Nephron progenitor cell (in vitro differentiated cells): ENCODE results near the gene VPS13D.

Source experiments
- DNase-seq: peaks from one replicate; pipeline ENCODE4 v3.0.0; 2021
- H3K27ac Mint-ChIP-seq: 2 replicates; pipeline ENCODE4 v1.8.0; 2021; ENCODE audit warnings: mild to moderate bottlenecking, moderate library complexity, mixed read lengths
- H3K27me3 Mint-ChIP-seq: 2 replicates; pipeline ENCODE4 v1.8.0; 2021; ENCODE audit warnings: mild to moderate bottlenecking, low read depth, mixed read lengths; ENCODE audit not compliant: poor library complexity
- H3K36me3 Mint-ChIP-seq: 2 replicates; pipeline ENCODE4 v1.8.0; 2021; ENCODE audit warnings: low read depth, mixed read lengths
- H3K4me1 Mint-ChIP-seq: 2 replicates; pipeline ENCODE4 v1.8.0; 2021; ENCODE audit warnings: mixed read lengths
- H3K4me3 Mint-ChIP-seq: 2 replicates; pipeline ENCODE4 v1.8.0; 2021; ENCODE audit warnings: mild to moderate bottlenecking, moderate library complexity, mixed read lengths
- H3K9me3 Mint-ChIP-seq: 2 replicates; pipeline ENCODE4 v1.8.0; 2021; ENCODE audit warnings: mild to moderate bottlenecking, moderate library complexity, mixed read lengths
- CTCF ChIP-seq: fragments of 200-600 bp; sonication (generic); IDR thresholded peaks from 2 replicates; pipeline ENCODE4 v1.5.0; 2021; ENCODE audit warnings: antibody characterized with exemption

VPS13D gene

GRCh38 chr1:12422488-12422887 lies 192.7 kb downstream of the VPS13D start:
- Mint-ChIP-seq H3K9me3 (no peaks in the 10 kb centered on the region), H3K4me3 (no peak overlapping the region), H3K27me3 (no peaks in the 10 kb centered on the region), H3K36me3 (peaks cover 26% of the 10 kb centered on the region), H3K4me1 (peaks cover 47% of the 10 kb centered on the region), H3K27ac (no peak overlapping the region)
- DNase-seq, result no peak
- no peak for TF ChIP-seq CTCF

- Mint-ChIP-seq H3K4me1 (peaks cover 59% of the 10 kb centered on the region), H3K4me3 (no peak overlapping the region), H3K27ac (no peak overlapping the region), H3K36me3 (peaks cover 12% of the 10 kb centered on the region), H3K9me3 (no peaks in the 10 kb centered on the region), H3K27me3 (no peaks in the 10 kb centered on the region)
- DNase-seq, result no peak
- no peak for TF ChIP-seq CTCF
These were observed 194.3 kb downstream of the VPS13D start for GRCh38 chr1:12424087-12424529.

GRCh38 chr1:12424793-12425192 lies 195.0 kb downstream of the VPS13D start:
- Mint-ChIP-seq H3K4me1 (peaks cover 65% of the 10 kb centered on the region), H3K27ac (no peak overlapping the region), H3K27me3 (no peaks in the 10 kb centered on the region), H3K36me3 (peaks cover 5% of the 10 kb centered on the region), H3K4me3 (no peak overlapping the region), H3K9me3 (no peaks in the 10 kb centered on the region)
- no peak for TF ChIP-seq CTCF
- no peak for DNase-seq

- H3K4me3 Mint-ChIP-seq, result no peak overlapping the region
- no peaks in the 10 kb centered on the region for H3K9me3 Mint-ChIP-seq
- H3K27me3 Mint-ChIP-seq, result no peaks in the 10 kb centered on the region
- no peak for TF ChIP-seq CTCF
- H3K4me1 Mint-ChIP-seq, result peaks cover 66% of the 10 kb centered on the region
- no peaks in the 10 kb centered on the region for H3K36me3 Mint-ChIP-seq
- DNase-seq, result no peak
- H3K27ac Mint-ChIP-seq, result no peak overlapping the region
These were observed 196.2 kb downstream of the VPS13D start for GRCh38 chr1:12426030-12426429.

- TF ChIP-seq CTCF, result no peak
These were observed 198.5 kb downstream of the VPS13D start for GRCh38 chr1:12428334-12428733.

GRCh38 chr1:12430525-12430924 lies 200.7 kb downstream of the VPS13D start:
- DNase-seq, result no peak
- peak overlapping the region; percentile 32 for H3K27ac Mint-ChIP-seq
- no peaks in the 10 kb centered on the region for H3K9me3 Mint-ChIP-seq
- H3K4me3 Mint-ChIP-seq, result no peak overlapping the region
- no peaks in the 10 kb centered on the region for H3K27me3 Mint-ChIP-seq
- no peak for TF ChIP-seq CTCF
- H3K36me3 Mint-ChIP-seq, result no peaks in the 10 kb centered on the region
- peaks cover 76% of the 10 kb centered on the region for H3K4me1 Mint-ChIP-seq

More at GRCh38 chr1:12428334-12428733, 198.5 kb downstream of the VPS13D start:
- Mint-ChIP-seq H3K4me1 (peaks cover 68% of the 10 kb centered on the region), H3K27ac (no peak overlapping the region), H3K36me3 (no peaks in the 10 kb centered on the region), H3K4me3 (no peak overlapping the region), H3K9me3 (no peaks in the 10 kb centered on the region), H3K27me3 (no peaks in the 10 kb centered on the region)
- no peak for DNase-seq
